HFF-Myc (cell line): Measurements from ENCODE around the gene ELOVL6.

Experiments used
- DNase-seq: peaks from one replicate; pipeline ENCODE4 v3.0.0-alpha.2; 2011; ENCODE audit warnings: low read depth; ENCODE audit errors: extremely low read depth
- H3K4me3 ChIP-seq: replicated peaks from 2 replicates; pipeline ENCODE4 v1.5.1; 2011; ENCODE audit warnings: low read depth, mild to moderate bottlenecking, control low read depth, low read length
- TF ChIP-seq, protein P1 (sequence below): IDR thresholded peaks from 2 replicates; pipeline ENCODE4 v1.5.1; 2012; ENCODE audit warnings: mild to moderate bottlenecking, low read depth, low read length, control low read depth; ENCODE audit errors: missing control alignments

The ELOVL6 gene

DNA sequence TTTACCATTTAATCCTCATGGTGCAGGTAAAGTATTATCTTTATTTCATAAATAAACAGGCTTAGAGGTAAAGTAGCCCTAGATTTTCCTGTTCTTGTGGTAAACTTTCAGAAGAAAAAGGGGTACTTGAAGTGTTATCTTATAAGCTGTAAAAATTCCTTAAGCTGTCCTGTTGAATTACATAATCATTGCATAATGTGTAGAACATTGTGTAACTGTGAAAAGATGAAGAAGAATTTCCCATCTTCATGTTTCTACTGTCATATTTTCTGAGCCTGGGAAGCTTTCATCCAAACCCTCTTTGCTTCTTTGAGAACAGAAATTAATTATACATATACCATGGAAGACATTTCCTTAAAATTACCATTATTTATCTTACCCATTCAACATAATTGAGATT is 90.5 kb downstream of the ELOVL6 start:
- no peak for DNase-seq
- no peak overlapping the region for H3K4me3 ChIP-seq
- TF ChIP-seq, protein P1, sequence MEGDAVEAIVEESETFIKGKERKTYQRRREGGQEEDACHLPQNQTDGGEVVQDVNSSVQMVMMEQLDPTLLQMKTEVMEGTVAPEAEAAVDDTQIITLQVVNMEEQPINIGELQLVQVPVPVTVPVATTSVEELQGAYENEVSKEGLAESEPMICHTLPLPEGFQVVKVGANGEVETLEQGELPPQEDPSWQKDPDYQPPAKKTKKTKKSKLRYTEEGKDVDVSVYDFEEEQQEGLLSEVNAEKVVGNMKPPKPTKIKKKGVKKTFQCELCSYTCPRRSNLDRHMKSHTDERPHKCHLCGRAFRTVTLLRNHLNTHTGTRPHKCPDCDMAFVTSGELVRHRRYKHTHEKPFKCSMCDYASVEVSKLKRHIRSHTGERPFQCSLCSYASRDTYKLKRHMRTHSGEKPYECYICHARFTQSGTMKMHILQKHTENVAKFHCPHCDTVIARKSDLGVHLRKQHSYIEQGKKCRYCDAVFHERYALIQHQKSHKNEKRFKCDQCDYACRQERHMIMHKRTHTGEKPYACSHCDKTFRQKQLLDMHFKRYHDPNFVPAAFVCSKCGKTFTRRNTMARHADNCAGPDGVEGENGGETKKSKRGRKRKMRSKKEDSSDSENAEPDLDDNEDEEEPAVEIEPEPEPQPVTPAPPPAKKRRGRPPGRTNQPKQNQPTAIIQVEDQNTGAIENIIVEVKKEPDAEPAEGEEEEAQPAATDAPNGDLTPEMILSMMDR = no peak

GRCh38 chr4:110106931-110107296 is 91.5 kb downstream of the ELOVL6 start:
- peak; percentile 4 for DNase-seq
- H3K4me3 ChIP-seq = no peak overlapping the region
- TF ChIP-seq, protein P1 = no peak

DNA sequence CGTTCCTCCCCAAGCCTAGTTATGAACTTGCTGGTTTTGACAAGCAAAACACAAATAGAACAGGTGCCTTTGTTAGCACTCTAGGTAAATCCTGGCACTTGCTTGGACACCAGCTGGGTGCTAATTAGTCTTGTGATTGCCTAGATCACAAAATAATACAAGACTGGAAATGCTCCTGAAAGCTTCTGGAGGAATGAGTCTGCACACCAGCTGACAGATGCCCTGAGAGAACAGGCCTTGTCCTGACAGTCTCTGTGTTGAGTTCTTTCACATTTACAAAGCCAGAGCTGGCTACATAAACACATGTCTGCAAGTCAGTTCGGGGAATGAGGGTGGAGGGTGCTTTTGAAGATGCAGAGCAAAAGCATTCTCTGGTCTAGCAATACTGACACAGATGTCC is 93.8 kb downstream of the ELOVL6 start:
- no peak for DNase-seq
- TF ChIP-seq, protein P1 = no peak
- no peak overlapping the region for H3K4me3 ChIP-seq

DNA sequence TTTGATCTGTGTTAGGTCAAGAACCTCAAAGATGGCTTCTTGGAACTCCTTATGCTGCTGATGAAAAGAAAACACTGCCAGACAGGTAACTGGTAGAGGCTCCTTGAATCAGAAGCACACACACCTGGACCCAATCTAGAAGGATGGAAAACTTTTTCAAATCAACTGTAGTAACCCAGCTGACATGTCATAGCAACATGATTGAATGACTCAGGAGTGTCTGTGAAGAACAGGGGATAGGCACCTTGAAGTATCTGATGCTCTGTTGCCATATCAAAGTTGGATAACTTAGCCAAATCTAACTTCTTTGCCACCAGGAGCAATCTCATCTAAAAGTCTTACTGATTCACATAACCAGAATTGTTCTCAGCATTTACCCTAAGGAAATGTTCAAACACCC is 98.8 kb downstream of the ELOVL6 start:
- DNase-seq = no peak
- TF ChIP-seq, protein P1 = no peak
- H3K4me3 ChIP-seq = no peak overlapping the region

GRCh38 chr4:110096405-110096804 is 102.0 kb downstream of the ELOVL6 start:
- DNase-seq = no peak
- H3K4me3 ChIP-seq = no peak overlapping the region
- TF ChIP-seq, protein P1 = no peak

DNA sequence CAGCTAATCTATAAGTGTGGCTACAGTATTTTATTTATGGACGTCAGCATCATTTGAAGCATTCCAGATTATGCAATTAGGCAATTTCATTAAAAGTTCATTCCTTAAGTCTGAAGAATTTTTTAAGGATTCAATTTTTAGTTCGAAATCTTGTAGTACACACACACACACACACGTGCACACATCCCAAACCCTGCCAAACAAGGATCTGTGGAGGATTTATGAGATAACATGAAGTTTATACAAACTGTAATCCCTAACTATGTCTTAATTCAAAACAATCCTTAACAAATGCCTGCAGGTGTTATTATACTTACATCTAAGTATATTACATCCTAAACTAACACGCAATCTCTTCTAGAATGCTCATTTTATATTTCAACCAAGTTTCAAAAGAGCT is 105.8 kb downstream of the ELOVL6 start:
- no peak overlapping the region for H3K4me3 ChIP-seq
- TF ChIP-seq, protein P1 = no peak
- DNase-seq = no peak

DNA sequence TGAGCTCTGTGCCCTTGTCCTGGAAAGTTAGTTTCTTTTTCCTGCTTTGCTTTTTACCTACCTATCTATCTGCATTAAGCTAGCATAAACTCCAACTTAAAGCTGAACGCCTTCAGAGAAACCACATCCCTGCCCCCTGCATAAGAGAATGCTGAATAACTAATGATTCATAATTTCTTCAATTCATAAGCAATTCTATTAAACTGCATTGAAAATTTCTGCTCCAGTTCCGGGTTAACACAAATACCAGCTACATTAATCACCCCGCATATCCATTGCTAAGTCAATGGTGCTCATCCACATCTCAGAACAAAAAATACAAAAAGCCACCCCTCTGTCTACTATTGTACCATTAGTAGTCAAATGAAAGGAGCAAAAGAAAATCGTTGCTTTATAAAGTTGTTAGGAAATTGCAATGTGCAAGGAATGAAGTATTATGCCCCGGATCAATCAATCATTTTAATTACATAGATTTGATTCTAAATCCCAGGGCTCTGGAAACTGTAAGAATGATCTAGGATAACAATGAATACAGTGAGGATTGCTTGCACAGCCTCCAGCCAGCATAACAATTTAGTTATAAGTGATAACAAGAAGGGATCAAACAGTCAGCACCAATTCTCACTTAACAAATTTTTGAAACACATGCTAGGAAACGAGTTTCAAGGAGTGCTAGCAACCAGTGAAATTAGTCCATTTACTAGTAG is 106.8 kb downstream of the ELOVL6 start:
- TF ChIP-seq, protein P1 = no peak
- DNase-seq = peak; percentile 9
- no peak overlapping the region for H3K4me3 ChIP-seq
